CD14-positive monocyte (primary cell): ENCODE data around the gene RNF180. TPM values are rescaled to one million over a fixed set of nuclear protein-coding genes. Genes with fewer than 3 reads are reported as not detected.

Source experiments
- DNase-seq, 3 donors: peaks; one replicate each; pipeline ENCODE4 v3.0.0-alpha.2; 2011 to 2022
- H2AFZ ChIP-seq: 2 replicates; pipeline ENCODE4 v1.6.0; 2012; ENCODE audit warnings: mild to moderate bottlenecking, low read depth, low read length, inconsistent platforms; ENCODE audit not compliant: insufficient read depth, poor library complexity, severe bottlenecking
- H3K27ac ChIP-seq, 2 donors: 1 replicate in 1 of 2; 2 replicates in 1 of 2; pipeline ENCODE4 v1.5.1; 2012 to 2013; ENCODE audit warnings: low read length in 2 of 2, control low read depth in 1 of 2, inconsistent platforms in 1 of 2, low read depth in 1 of 2, mild to moderate bottlenecking in 1 of 2
- H3K27me3 ChIP-seq, 2 donors: one replicate each; pipeline versions ENCODE4 v1.6.0 to v1.6.1; 2011 to 2013; ENCODE audit warnings: low read length in 2 of 2; ENCODE audit not compliant: control insufficient read depth in 2 of 2, insufficient read depth in 2 of 2
- H3K36me3 ChIP-seq, 2 donors: replicated peaks in 1 of 2; 1 replicate in 1 of 2; 2 replicates in 1 of 2; pipeline versions ENCODE4 v1.5.1 to v1.6.1; 2012 to 2013; ENCODE audit warnings: low read length in 2 of 2, control low read depth in 1 of 2, inconsistent platforms in 1 of 2, mild to moderate bottlenecking in 1 of 2; ENCODE audit not compliant: insufficient read depth in 2 of 2, control insufficient read depth in 1 of 2
- H3K4me1 ChIP-seq, 2 donors: 1 replicate in 1 of 2; 2 replicates in 1 of 2; pipeline versions ENCODE4 v1.5.1 to v1.6.1; 2012 to 2013; ENCODE audit warnings: low read length in 2 of 2, control low read depth in 1 of 2, inconsistent platforms in 1 of 2, mild to moderate bottlenecking in 1 of 2, moderate library complexity in 1 of 2; ENCODE audit not compliant: insufficient read depth in 2 of 2, control insufficient read depth in 1 of 2
- H3K4me2 ChIP-seq: replicated peaks from 2 replicates; pipeline ENCODE3; 2012; ENCODE audit warnings: low read length, moderate library complexity, mild to moderate bottlenecking; ENCODE audit not compliant: poor library complexity, severe bottlenecking; ENCODE audit errors: extremely low read depth
- H3K4me3 ChIP-seq, 3 experiments: fragments of 200-600 bp in 1 of 3; sonication (generic) in 1 of 3; replicated peaks in 1 of 3; 1 replicate in 2 of 3; 2 replicates in 1 of 3; pipeline ENCODE4 v1.5.1; 2011 to 2013; ENCODE audit warnings: low read length in 3 of 3, mild to moderate bottlenecking in 3 of 3, control low read depth in 2 of 3, low read depth in 2 of 3, inconsistent platforms in 1 of 3, moderate library complexity in 1 of 3
- H3K79me2 ChIP-seq: 2 replicates; pipeline ENCODE4 v1.6.0; 2012; ENCODE audit warnings: mild to moderate bottlenecking, control low read depth, inconsistent platforms, low read length, moderate library complexity; ENCODE audit not compliant: insufficient read depth
- H3K9ac ChIP-seq: 2 replicates; pipeline ENCODE4 v1.6.0; 2017; ENCODE audit warnings: low read length, mild to moderate bottlenecking; ENCODE audit not compliant: insufficient read depth, poor library complexity, severe bottlenecking
- H3K9me3 ChIP-seq, 2 donors: replicated peaks in 1 of 2; 1 replicate in 1 of 2; 2 replicates in 1 of 2; pipeline versions ENCODE4 v1.5.1 to v1.6.1; 2012 to 2013; ENCODE audit warnings: low read length in 2 of 2, control low read depth in 1 of 2; ENCODE audit not compliant: control insufficient read depth in 1 of 2, insufficient read depth in 1 of 2
- H4K20me1 ChIP-seq: 2 replicates; pipeline ENCODE4 v1.6.0; 2012; ENCODE audit warnings: mild to moderate bottlenecking, low read length, control low read depth, moderate library complexity; ENCODE audit not compliant: insufficient read depth
- H3K27ac Mint-ChIP-seq, 7 donors: one replicate each; pipeline ENCODE4 v1.8.0; 2020; ENCODE audit warnings: mild to moderate bottlenecking in 7 of 7, mixed read lengths in 7 of 7, moderate library complexity in 6 of 7, inconsistent platforms in 2 of 7
- H3K27me3 Mint-ChIP-seq, 3 donors: one replicate each; pipeline ENCODE4 v1.8.0; 2021 to 2022; ENCODE audit warnings: low read depth in 3 of 3, mild to moderate bottlenecking in 3 of 3, mixed read lengths in 3 of 3, moderate library complexity in 3 of 3, inconsistent platforms in 1 of 3
- H3K36me3 Mint-ChIP-seq, 2 donors: one replicate each; pipeline ENCODE4 v1.8.0; 2020; ENCODE audit warnings: mixed read lengths in 2 of 2, inconsistent platforms in 1 of 2, mild to moderate bottlenecking in 1 of 2
- H3K4me1 Mint-ChIP-seq: one replicate; pipeline ENCODE4 v1.8.0; 2020; ENCODE audit warnings: mild to moderate bottlenecking, mixed read lengths
- H3K4me3 Mint-ChIP-seq, 2 donors: one replicate each; pipeline ENCODE4 v1.8.0; 2020; ENCODE audit warnings: mild to moderate bottlenecking in 2 of 2, mixed read lengths in 2 of 2, moderate library complexity in 1 of 2
- H3K9me3 Mint-ChIP-seq, 7 donors: one replicate each; pipeline ENCODE4 v1.8.0; 2020 to 2022; ENCODE audit warnings: mixed read lengths in 7 of 7, mild to moderate bottlenecking in 6 of 7, moderate library complexity in 6 of 7, inconsistent platforms in 2 of 7
- CTCF ChIP-seq: fragments of 200-600 bp; IDR thresholded peaks from one replicate; pipeline ENCODE4 v1.8.0; 2022; ENCODE audit warnings: antibody characterized with exemption, mild to moderate bottlenecking
- WGBS: methylation state at CpG from one replicate; pipeline ENCODE4 v1.1.5; 2013; ENCODE audit warnings: missing lambda C conversion rate; ENCODE audit not compliant: insufficient coverage; 5-methylcytosine and 5-hydroxymethylcytosine counted together
- intact Hi-C, 2 donors: fragments of 100-400 bp; cut with micrococcal nuclease; formaldehyde crosslinking; loops; one replicate each; pipeline versions ENCODE4 v1.15.0 to v1.15.1; 2023
- polyA plus RNA-seq, 3 donors: library from polyadenylated mRNA; depleted of rRNA in 1 of 3; unstranded in 2 of 3; stranded (reverse) in 1 of 3; fragments of 300-500 nt in 2 of 3; fragments of >200 nt in 1 of 3; fragmentation: Illumina TruSeq in 2 of 3; gene quantifications; 1 replicate in 2 of 3; 2 replicates in 1 of 3; pipeline ENCODE4 v1.2.3, GENCODE V29; 2012 to 2021

Gene RNF180
- polyA plus RNA-seq, 3 donors = not detected

- Histone ChIP-seq H3K36me3 (no peaks in the 10 kb centered on the region), H3K79me2 (no peaks in the 10 kb centered on the region), H3K9ac (no peak overlapping the region), H4K20me1 (no peaks in the 10 kb centered on the region), H3K4me3 (no peak overlapping the region), H3K4me1 (no peaks in the 10 kb centered on the region), H3K27me3 (no peaks in the 10 kb centered on the region), H3K27ac (no peak overlapping the region), H2AFZ (no peak overlapping the region), H3K9me3 (no peaks in the 10 kb centered on the region), H3K4me2 (no peak overlapping the region)
- no peaks in the 10 kb centered on the region for H3K4me1 Mint-ChIP-seq
- no peaks in the 10 kb centered on the region for H3K36me3 Mint-ChIP-seq
- H3K9me3 Mint-ChIP-seq = peaks cover 0 to 1% (median 0%) of the 10 kb centered on the region in 7 donors
- 93% methylated on average over 4 of the region's 5 CpGs for WGBS
- intact Hi-C loops = no loop called here
- DNase-seq = no peak
- peaks cover 0 to 6% (median 0%) of the 10 kb centered on the region in 3 donors for H3K27me3 Mint-ChIP-seq
- H3K4me3 Mint-ChIP-seq = no peak overlapping the region
- H3K27ac Mint-ChIP-seq = no peak overlapping the region
- TF ChIP-seq CTCF = no peak
Observed at GRCh38 chr5:64213531-64213930, 47.9 kb downstream of the RNF180 start.

DNA sequence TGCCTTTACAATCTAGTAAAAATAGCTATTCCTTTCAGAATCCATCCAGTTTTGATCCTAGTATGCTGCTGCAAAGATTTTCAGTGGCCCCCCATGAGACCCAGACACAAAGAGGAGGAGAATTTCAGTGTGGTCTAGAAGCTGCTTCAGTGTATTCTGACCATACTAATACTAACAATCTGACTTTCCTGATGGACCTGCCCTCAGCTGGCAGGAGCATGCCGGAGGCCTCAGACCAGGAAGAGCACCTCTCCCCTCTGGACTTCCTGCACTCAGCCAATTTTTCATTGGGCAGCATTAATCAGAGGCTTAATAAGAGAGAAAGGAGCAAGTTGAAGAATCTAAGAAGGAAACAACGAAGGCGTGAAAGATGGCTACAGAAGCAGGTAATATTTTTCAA, 48.5 kb downstream of the RNF180 start:
- Histone ChIP-seq H3K4me2 (no peak overlapping the region), H2AFZ (no peak overlapping the region), H3K27ac (no peak overlapping the region), H3K79me2 (no peaks in the 10 kb centered on the region), H3K36me3 (no peaks in the 10 kb centered on the region), H3K9ac (no peak overlapping the region), H3K4me1 (no peaks in the 10 kb centered on the region), H3K4me3 (no peak overlapping the region), H4K20me1 (no peaks in the 10 kb centered on the region), H3K9me3 (no peaks in the 10 kb centered on the region), H3K27me3 (no peaks in the 10 kb centered on the region)
- no peak for TF ChIP-seq CTCF
- H3K4me3 Mint-ChIP-seq = no peak overlapping the region
- WGBS = no CpG with 5 or more reads among the region's 3 CpGs
- peaks cover 0 to 1% (median 0%) of the 10 kb centered on the region in 7 donors for H3K9me3 Mint-ChIP-seq
- no peaks in the 10 kb centered on the region for H3K4me1 Mint-ChIP-seq
- no peak for DNase-seq
- peaks cover 0 to 6% (median 0%) of the 10 kb centered on the region in 3 donors for H3K27me3 Mint-ChIP-seq
- intact Hi-C loops = no loop called here
- no peak overlapping the region for H3K27ac Mint-ChIP-seq
- no peaks in the 10 kb centered on the region for H3K36me3 Mint-ChIP-seq
